ENCODE data around the gene NCOA1.

NCOA1 gene

DNA sequence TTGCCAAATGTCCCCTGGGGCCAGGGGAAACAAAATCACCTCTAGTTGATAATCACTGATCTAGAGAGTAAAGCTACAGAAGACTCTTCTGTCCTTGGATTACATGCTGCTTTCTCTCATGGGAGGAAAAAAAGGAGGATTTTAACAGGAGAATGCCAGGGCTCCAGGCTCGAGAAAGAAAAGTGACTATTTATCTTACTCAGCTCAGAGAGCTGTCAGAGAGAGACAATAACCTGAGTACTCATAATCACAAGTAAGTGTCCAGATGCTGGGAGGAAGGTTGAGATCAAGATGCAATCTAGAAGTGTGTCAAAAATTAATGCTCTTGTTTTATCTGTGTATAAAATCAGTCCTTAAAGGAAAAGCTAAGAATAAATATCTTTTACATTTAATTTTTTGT, 168.8 kb downstream of the NCOA1 start:
- TF ChIP-seq CTCF (IDR thresholded peaks at IDR 0.05; ENCODE audit: insufficient read depth, low read length) (no peak), SPI1 (IDR thresholded peaks at IDR 0.05; ENCODE audit: borderline replicate concordance, low read depth) (no peak), POLR2AphosphoS5 (IDR thresholded peaks at IDR 0.05; ENCODE audit: low read depth) (no peak), REST (IDR thresholded peaks at IDR 0.05; ENCODE audit: insufficient replicate concordance, low read depth) (no peak), GABPA (IDR thresholded peaks at IDR 0.05; ENCODE audit: low read depth) (no peak)
- no peak overlapping the region for H3K27ac ChIP-seq (replicated peaks)
- no peak overlapping the region for H3K4me3 ChIP-seq (replicated peaks; ENCODE audit: insufficient read depth, low read length)
- no peak for DNase-seq (ENCODE audit: low read depth in 1 of 2, low spot score in 1 of 2)
- H3K27me3 ChIP-seq (ENCODE audit: insufficient read depth, poor library complexity, severe bottlenecking) = no peaks in the 10 kb centered on the region

DNA sequence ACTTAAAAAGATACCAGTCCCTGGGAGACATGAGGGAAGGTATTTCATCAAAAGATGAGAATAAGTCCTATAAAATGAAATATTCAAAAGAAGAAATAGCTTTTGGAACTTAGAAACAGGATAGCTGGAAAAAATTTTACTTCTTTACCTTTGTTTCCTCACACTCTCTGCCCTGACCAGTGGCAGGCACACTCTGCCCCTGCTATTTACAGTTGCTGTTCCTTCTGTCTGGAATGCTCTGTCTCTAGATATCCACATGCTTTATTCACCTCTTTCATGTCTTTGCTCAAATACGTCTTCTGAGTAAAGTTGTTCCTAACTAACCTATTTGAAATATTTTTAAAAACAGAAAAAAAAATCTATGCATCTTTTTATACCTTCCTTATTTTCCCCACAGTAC, 176.5 kb downstream of the NCOA1 start:
- no peak overlapping the region for H3K27ac ChIP-seq (replicated peaks)
- H3K27me3 ChIP-seq (ENCODE audit: insufficient read depth, poor library complexity, severe bottlenecking) = no peaks in the 10 kb centered on the region
- no peak overlapping the region for H3K4me3 ChIP-seq (replicated peaks; ENCODE audit: insufficient read depth, low read length)
- TF ChIP-seq CTCF (IDR thresholded peaks at IDR 0.05; ENCODE audit: insufficient read depth, low read length) (no peak), REST (IDR thresholded peaks at IDR 0.05; ENCODE audit: insufficient replicate concordance, low read depth) (no peak), GABPA (IDR thresholded peaks at IDR 0.05; ENCODE audit: low read depth) (no peak), SPI1 (IDR thresholded peaks at IDR 0.05; ENCODE audit: borderline replicate concordance, low read depth) (no peak), POLR2AphosphoS5 (IDR thresholded peaks at IDR 0.05; ENCODE audit: low read depth) (no peak)
- no peak for DNase-seq (ENCODE audit: low read depth in 1 of 2, low spot score in 1 of 2)

- TF ChIP-seq CTCF (IDR thresholded peaks at IDR 0.05; ENCODE audit: insufficient read depth, low read length) (no peak), POLR2AphosphoS5 (IDR thresholded peaks at IDR 0.05; ENCODE audit: low read depth) (no peak), GABPA (IDR thresholded peaks at IDR 0.05; ENCODE audit: low read depth) (no peak), REST (IDR thresholded peaks at IDR 0.05; ENCODE audit: insufficient replicate concordance, low read depth) (no peak), SPI1 (IDR thresholded peaks at IDR 0.05; ENCODE audit: borderline replicate concordance, low read depth) (no peak)
- no peak for DNase-seq (ENCODE audit: low read depth in 1 of 2, low spot score in 1 of 2)
- Histone ChIP-seq H3K27ac (replicated peaks) (no peak overlapping the region), H3K27me3 (ENCODE audit: insufficient read depth, poor library complexity, severe bottlenecking) (no peaks in the 10 kb centered on the region), H3K4me3 (replicated peaks; ENCODE audit: insufficient read depth, low read length) (no peak overlapping the region)
Observed at GRCh38 chr2:24671230-24671629, 180.2 kb downstream of the NCOA1 start.

All from HL-60 (cell line).